Subcutaneous adipose tissue (tissue), 4 donors: Measurements from ENCODE around the gene FLAD1. TPM values are rescaled to one million over a fixed set of nuclear protein-coding genes. Genes with fewer than 3 reads are reported as not detected.

Source experiments
- CTCF ChIP-seq: fragments of 450-650 bp; IDR thresholded peaks from one replicate; pipeline ENCODE4 v1.5.1; 2016; ENCODE audit warnings: low read depth, mild to moderate bottlenecking, control low read depth, antibody characterized with exemption, moderate library complexity
- total RNA-seq, 4 donors: library from RNA; depleted of rRNA; stranded (reverse); fragments of >200 nt; gene quantifications; one replicate each; pipeline ENCODE4 v1.1.0, GENCODE V29; 2016

The FLAD1 gene
- 10 to 100 TPM; 23.5 to 25.9 (median 24.7) TPM for total RNA-seq

- TF ChIP-seq CTCF = no peak
These were observed at the start of gene FLAD1 for GRCh38 chr1:154982897-154983648. FLAD1 (plus strand) TSS chr1:154983344; CDS start chr1:154983695, 351 bp downstream.

- TF ChIP-seq CTCF = no peak
These were observed 48.7 kb upstream of the FLAD1 start for GRCh38 chr1:154934358-154934948.

- TF ChIP-seq CTCF = no peak
These were observed 47.2 kb upstream of the FLAD1 start for GRCh38 chr1:154935749-154936554.

- no peak for TF ChIP-seq CTCF
These were observed 46.5 kb upstream of the FLAD1 start, which contains the start of gene PMVK for GRCh38 chr1:154936555-154937084. PMVK (minus strand) TSS chr1:154936719; CDS start chr1:154936685, 34 bp downstream.

GRCh38 chr1:154937085-154937987 is 45.8 kb upstream of the FLAD1 start:
- TF ChIP-seq CTCF = no peak

GRCh38 chr1:154937988-154938386 is 45.2 kb upstream of the FLAD1 start:
- no peak for TF ChIP-seq CTCF
